ENCODE results near the gene C9.
"Not testable (repeated sequence)": the region's sequence is repeated elsewhere in the genome, so short reads cannot be mapped to it uniquely, and the experiment has no call there.

Gene C9

GRCh38 chr5:39319395-39319794 lies 44.9 kb downstream of the C9 start:
- no peak for DNase-seq

GRCh38 chr5:39316464-39316863 lies 47.8 kb downstream of the C9 start:
- DNase-seq = not testable (repeated sequence)

GRCh38 chr5:39315995-39316394 lies 48.3 kb downstream of the C9 start:
- DNase-seq = no peak

GRCh38 chr5:39314591-39314990 lies 49.7 kb downstream of the C9 start:
- DNase-seq = no peak

GRCh38 chr5:39309534-39309933 lies 54.8 kb downstream of the C9 start:
- DNase-seq = no peak

- DNase-seq = no peak
These were observed 61.8 kb downstream of the C9 start for GRCh38 chr5:39302472-39302871.

GRCh38 chr5:39301406-39301805 lies 62.9 kb downstream of the C9 start:
- DNase-seq = no peak

GRCh38 chr5:39299962-39300361 lies 64.3 kb downstream of the C9 start:
- DNase-seq = no peak

- DNase-seq = no peak
These were observed 69.6 kb downstream of the C9 start for GRCh38 chr5:39294736-39295135.

- DNase-seq = peak; percentile 20
These were observed 79.7 kb downstream of the C9 start for GRCh38 chr5:39284552-39284951.

- peak; percentile 4 for DNase-seq
These were observed 81.0 kb downstream of the C9 start for GRCh38 chr5:39283231-39283818.

- no peak for DNase-seq
These were observed 81.7 kb downstream of the C9 start for GRCh38 chr5:39282561-39282960.

- not testable (repeated sequence) for DNase-seq
These were observed 88.4 kb downstream of the C9 start for GRCh38 chr5:39275865-39276264.

- no peak for DNase-seq
These were observed 89.8 kb downstream of the C9 start for GRCh38 chr5:39274398-39275085.

- no peak for DNase-seq
These were observed 90.9 kb downstream of the C9 start for GRCh38 chr5:39273314-39273954.

- DNase-seq = not testable (repeated sequence)
These were observed 91.4 kb downstream of the C9 start for GRCh38 chr5:39272869-39273231.

GRCh38 chr5:39270225-39270848 lies 94.0 kb downstream of the C9 start:
- DNase-seq = no peak

GRCh38 chr5:39267186-39267585 lies 97.1 kb downstream of the C9 start:
- DNase-seq = no peak

GRCh38 chr5:39266442-39266841 lies 97.9 kb downstream of the C9 start:
- no peak for DNase-seq

- no peak for DNase-seq
These were observed 99.8 kb downstream of the C9 start for GRCh38 chr5:39264528-39264927.

GRCh38 chr5:39262981-39263380 lies 101.3 kb downstream of the C9 start:
- DNase-seq = no peak

GRCh38 chr5:39260095-39260494 lies 104.2 kb downstream of the C9 start:
- DNase-seq = no peak

GRCh38 chr5:39257554-39257953 lies 106.7 kb downstream of the C9 start:
- no peak for DNase-seq
